Lower leg skin (tissue), 3 donors: ENCODE measurements around the gene UNC13B.

Experiments used
- POLR2A ChIP-seq, 2 donors: fragments of 450-650 bp; IDR thresholded peaks; one replicate each; pipeline ENCODE4 v1.6.1; 2016 to 2017; ENCODE audit warnings: antibody characterized with exemption in 2 of 2, mild to moderate bottlenecking in 1 of 2, moderate library complexity in 1 of 2
- TF ChIP-seq, protein P1 (sequence below), 3 donors: fragments of 450-650 bp; IDR thresholded peaks; one replicate each; pipeline ENCODE4 v1.5.1; 2016; ENCODE audit warnings: antibody characterized with exemption in 3 of 3, mild to moderate bottlenecking in 3 of 3, moderate library complexity in 2 of 3

DNA sequence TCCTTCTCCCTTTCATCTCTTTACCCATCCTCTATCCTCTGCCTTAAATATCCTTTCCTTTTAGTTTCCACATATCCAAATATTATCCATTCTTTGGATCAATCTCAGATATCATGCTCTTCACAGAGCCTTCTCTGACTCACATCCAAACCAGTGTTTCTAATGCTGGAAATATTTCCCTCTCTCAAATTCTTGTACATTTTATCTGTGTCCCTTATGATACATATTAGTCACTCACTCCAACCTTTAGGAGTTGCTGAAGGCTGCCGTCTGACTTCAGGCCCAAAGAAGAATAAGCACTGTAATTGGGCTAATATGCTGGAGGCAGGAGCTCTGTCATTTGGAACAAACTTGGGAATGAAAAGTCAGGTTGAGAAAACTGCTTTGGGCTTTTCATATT lies 171.7 kb downstream of the UNC13B start:
- TF ChIP-seq, protein P1, sequence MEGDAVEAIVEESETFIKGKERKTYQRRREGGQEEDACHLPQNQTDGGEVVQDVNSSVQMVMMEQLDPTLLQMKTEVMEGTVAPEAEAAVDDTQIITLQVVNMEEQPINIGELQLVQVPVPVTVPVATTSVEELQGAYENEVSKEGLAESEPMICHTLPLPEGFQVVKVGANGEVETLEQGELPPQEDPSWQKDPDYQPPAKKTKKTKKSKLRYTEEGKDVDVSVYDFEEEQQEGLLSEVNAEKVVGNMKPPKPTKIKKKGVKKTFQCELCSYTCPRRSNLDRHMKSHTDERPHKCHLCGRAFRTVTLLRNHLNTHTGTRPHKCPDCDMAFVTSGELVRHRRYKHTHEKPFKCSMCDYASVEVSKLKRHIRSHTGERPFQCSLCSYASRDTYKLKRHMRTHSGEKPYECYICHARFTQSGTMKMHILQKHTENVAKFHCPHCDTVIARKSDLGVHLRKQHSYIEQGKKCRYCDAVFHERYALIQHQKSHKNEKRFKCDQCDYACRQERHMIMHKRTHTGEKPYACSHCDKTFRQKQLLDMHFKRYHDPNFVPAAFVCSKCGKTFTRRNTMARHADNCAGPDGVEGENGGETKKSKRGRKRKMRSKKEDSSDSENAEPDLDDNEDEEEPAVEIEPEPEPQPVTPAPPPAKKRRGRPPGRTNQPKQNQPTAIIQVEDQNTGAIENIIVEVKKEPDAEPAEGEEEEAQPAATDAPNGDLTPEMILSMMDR (IDR thresholded peaks at IDR 0.05), result no peak
- no peak for TF ChIP-seq POLR2A (IDR thresholded peaks at IDR 0.05)
